Measurements from ENCODE around the gene ZNF362. TPM values are rescaled to one million over a fixed set of nuclear protein-coding genes. Genes with fewer than 3 reads are reported as not detected.
A peak's percentile ranks its signal among the peaks of the same experiment; 100 is the strongest.

ZNF362 gene
- total RNA-seq, 1 donor from 2014 or later, result 69.8 TPM

DNA sequence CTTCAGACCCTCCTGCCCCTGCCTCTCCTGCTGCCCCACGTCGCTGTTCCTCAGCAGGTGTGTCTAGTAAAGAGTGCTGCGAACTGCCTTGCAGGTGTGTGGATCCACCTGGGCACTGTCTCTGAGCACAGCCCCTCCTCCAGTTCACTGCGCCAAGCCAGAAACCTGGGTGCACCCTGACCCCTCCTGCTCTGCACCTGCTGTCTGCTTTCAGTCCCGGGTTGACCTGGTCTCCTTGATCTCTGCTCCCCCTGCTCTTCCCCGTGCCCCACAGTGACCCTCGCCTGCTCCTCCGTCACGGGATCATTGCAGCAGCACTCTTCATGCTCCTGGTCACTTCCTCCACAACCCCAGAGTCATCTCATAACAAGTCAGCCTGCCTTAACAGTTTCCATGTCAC, 58.1 kb downstream of the ZNF362 start:
- H3K4me1 Mint-ChIP-seq (ENCODE audit: low read depth, unreplicated experiment), result peaks cover 16% of the 10 kb centered on the region
- H3K27me3 Mint-ChIP-seq (ENCODE audit: unreplicated experiment), result peaks cover 6% of the 10 kb centered on the region
- H3K36me3 Mint-ChIP-seq (ENCODE audit: unreplicated experiment), result peaks cover 12% of the 10 kb centered on the region
- H3K9me3 Mint-ChIP-seq (ENCODE audit: unreplicated experiment), result peaks cover 14% of the 10 kb centered on the region
- TF ChIP-seq CTCF (IDR thresholded peaks at IDR 0.05; ENCODE audit: partially characterized antibody, unreplicated experiment), result no peak
- DNase-seq, result no peak
- peak overlapping the region; percentile 23 for H3K4me3 Mint-ChIP-seq (ENCODE audit: unreplicated experiment)
- no peak overlapping the region for H3K27ac Mint-ChIP-seq (ENCODE audit: unreplicated experiment)

DNA sequence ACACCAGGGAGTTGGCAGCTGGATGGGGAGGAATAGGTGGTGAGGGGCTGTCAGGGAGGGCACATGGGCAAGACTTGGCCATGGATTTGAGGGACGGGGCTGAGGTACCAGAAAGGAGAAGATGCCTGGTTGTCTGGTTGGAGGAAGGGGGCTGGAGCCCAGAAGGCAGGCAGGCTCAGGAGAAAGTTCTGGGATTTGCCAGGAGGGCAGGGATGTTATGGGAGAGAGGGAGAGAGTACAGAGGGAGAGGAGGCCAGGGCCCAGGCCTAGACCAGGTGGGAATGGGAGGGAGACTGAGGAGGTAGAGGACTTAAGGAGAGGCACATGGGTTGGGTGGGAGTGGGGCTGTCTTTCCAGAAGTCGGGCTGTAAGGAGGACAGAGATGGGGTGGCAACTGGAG, 60.3 kb downstream of the ZNF362 start:
- Mint-ChIP-seq H3K27ac (ENCODE audit: unreplicated experiment) (no peak overlapping the region), H3K36me3 (ENCODE audit: unreplicated experiment) (peaks cover 4% of the 10 kb centered on the region), H3K27me3 (ENCODE audit: unreplicated experiment) (peaks cover 5% of the 10 kb centered on the region), H3K4me3 (ENCODE audit: unreplicated experiment) (no peak overlapping the region), H3K4me1 (ENCODE audit: low read depth, unreplicated experiment) (peaks cover 21% of the 10 kb centered on the region), H3K9me3 (ENCODE audit: unreplicated experiment) (peaks cover 10% of the 10 kb centered on the region)
- no peak for DNase-seq
- TF ChIP-seq CTCF (IDR thresholded peaks at IDR 0.05; ENCODE audit: partially characterized antibody, unreplicated experiment), result no peak

DNA sequence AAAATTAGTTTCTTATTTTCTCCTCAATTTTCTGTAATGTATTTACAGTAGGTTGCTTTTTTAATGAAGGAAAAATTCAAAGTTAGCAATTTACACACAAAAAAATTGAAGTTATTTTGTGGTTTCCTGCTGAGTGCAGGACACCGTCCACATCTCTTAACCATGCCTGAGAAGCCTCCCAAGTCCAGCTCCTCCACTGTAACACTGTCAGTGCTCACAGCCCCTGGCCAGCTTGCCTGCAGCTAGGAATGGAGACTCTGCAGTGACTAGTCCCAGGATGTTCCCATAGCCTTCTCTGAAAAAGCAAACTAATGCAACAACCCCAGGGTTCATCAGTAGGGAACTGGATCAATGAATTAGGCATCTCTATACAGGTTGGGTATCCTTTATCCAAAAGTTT, 61.1 kb downstream of the ZNF362 start:
- TF ChIP-seq CTCF (IDR thresholded peaks at IDR 0.05; ENCODE audit: partially characterized antibody, unreplicated experiment), result no peak
- H3K4me3 Mint-ChIP-seq (ENCODE audit: unreplicated experiment), result no peak overlapping the region
- H3K27me3 Mint-ChIP-seq (ENCODE audit: unreplicated experiment), result peaks cover 6% of the 10 kb centered on the region
- H3K27ac Mint-ChIP-seq (ENCODE audit: unreplicated experiment), result no peak overlapping the region
- DNase-seq, result no peak
- H3K9me3 Mint-ChIP-seq (ENCODE audit: unreplicated experiment), result peaks cover 13% of the 10 kb centered on the region
- H3K4me1 Mint-ChIP-seq (ENCODE audit: low read depth, unreplicated experiment), result peaks cover 22% of the 10 kb centered on the region
- H3K36me3 Mint-ChIP-seq (ENCODE audit: unreplicated experiment), result peaks cover 4% of the 10 kb centered on the region

DNA sequence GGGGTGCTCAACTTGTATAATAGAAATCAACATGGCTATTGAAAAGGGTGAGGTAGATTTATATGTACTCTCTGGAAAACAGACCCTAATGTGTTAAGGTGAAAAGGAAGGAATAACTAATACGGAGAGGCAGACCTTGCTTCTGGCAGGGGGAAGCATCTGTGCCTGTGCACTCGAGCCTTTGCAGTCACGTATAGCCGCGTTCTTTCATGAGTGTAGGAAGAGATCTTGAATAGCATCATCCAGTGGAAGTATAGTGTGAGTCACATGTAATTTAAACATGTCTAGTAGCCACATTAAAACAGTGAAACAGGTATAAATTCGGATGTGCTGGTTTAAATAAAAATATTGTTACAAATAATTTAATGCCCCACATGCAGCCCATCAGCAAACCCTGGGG, 61.7 kb downstream of the ZNF362 start:
- TF ChIP-seq CTCF (IDR thresholded peaks at IDR 0.05; ENCODE audit: partially characterized antibody, unreplicated experiment), result no peak
- Mint-ChIP-seq H3K4me3 (ENCODE audit: unreplicated experiment) (no peak overlapping the region), H3K9me3 (ENCODE audit: unreplicated experiment) (peaks cover 17% of the 10 kb centered on the region), H3K27ac (ENCODE audit: unreplicated experiment) (no peak overlapping the region), H3K4me1 (ENCODE audit: low read depth, unreplicated experiment) (peaks cover 23% of the 10 kb centered on the region), H3K27me3 (ENCODE audit: unreplicated experiment) (peaks cover 5% of the 10 kb centered on the region), H3K36me3 (ENCODE audit: unreplicated experiment) (peaks cover 4% of the 10 kb centered on the region)
- no peak for DNase-seq

- TF ChIP-seq CTCF (IDR thresholded peaks at IDR 0.05; ENCODE audit: partially characterized antibody, unreplicated experiment), result no peak
- H3K27me3 Mint-ChIP-seq (ENCODE audit: unreplicated experiment), result peaks cover 5% of the 10 kb centered on the region
- peaks cover 19% of the 10 kb centered on the region for H3K9me3 Mint-ChIP-seq (ENCODE audit: unreplicated experiment)
- no peak for DNase-seq
- H3K27ac Mint-ChIP-seq (ENCODE audit: unreplicated experiment), result peak overlapping the region; percentile 16
- H3K36me3 Mint-ChIP-seq (ENCODE audit: unreplicated experiment), result peaks cover 4% of the 10 kb centered on the region
- peaks cover 25% of the 10 kb centered on the region for H3K4me1 Mint-ChIP-seq (ENCODE audit: low read depth, unreplicated experiment)
- peak overlapping the region; percentile 19 for H3K4me3 Mint-ChIP-seq (ENCODE audit: unreplicated experiment)
Observed at GRCh38 chr1:33319186-33319948, 63.1 kb downstream of the ZNF362 start.

Data from glutamatergic neuron (in vitro differentiated cells).